ENCODE measurements around the gene FBXW11.

Gene FBXW11

GRCh38 chr5:171939951-171940350 is 66.5 kb downstream of the FBXW11 start:
- TF ChIP-seq ZFX (IDR thresholded peaks at IDR 0.05; ENCODE audit: borderline replicate concordance), result no peak
- no peak overlapping the region for H3K27ac ChIP-seq

- no peak for TF ChIP-seq ZFX (IDR thresholded peaks at IDR 0.05; ENCODE audit: borderline replicate concordance)
- TF ChIP-seq CTCF (IDR thresholded peaks at IDR 0.05), result no peak
- no peak overlapping the region for H3K27ac ChIP-seq
Measured at GRCh38 chr5:171938358-171938757, 68.1 kb downstream of the FBXW11 start.

- no peak overlapping the region for H3K27ac ChIP-seq
- no peak for TF ChIP-seq CTCF (IDR thresholded peaks at IDR 0.05)
- TF ChIP-seq ZFX (IDR thresholded peaks at IDR 0.05; ENCODE audit: borderline replicate concordance), result no peak
Measured at GRCh38 chr5:171937351-171937750, 69.1 kb downstream of the FBXW11 start.

GRCh38 chr5:171934586-171934985 is 71.9 kb downstream of the FBXW11 start:
- H3K27ac ChIP-seq, result no peak overlapping the region
- no peak for TF ChIP-seq CTCF (IDR thresholded peaks at IDR 0.05)

GRCh38 chr5:171931163-171931562 is 75.3 kb downstream of the FBXW11 start:
- no peak overlapping the region for H3K27ac ChIP-seq
- TF ChIP-seq CTCF (IDR thresholded peaks at IDR 0.05) (no peak), ZFX (IDR thresholded peaks at IDR 0.05; ENCODE audit: borderline replicate concordance) (no peak)

- H3K27ac ChIP-seq, result no peak overlapping the region
- peak; percentile 26 for TF ChIP-seq CTCF (IDR thresholded peaks at IDR 0.05)
- TF ChIP-seq ZFX (IDR thresholded peaks at IDR 0.05; ENCODE audit: borderline replicate concordance), result no peak
Measured at GRCh38 chr5:171927345-171927941, 79.0 kb downstream of the FBXW11 start.

- TF ChIP-seq ZFX (IDR thresholded peaks at IDR 0.05; ENCODE audit: borderline replicate concordance) (no peak), CTCF (IDR thresholded peaks at IDR 0.05) (no peak)
- no peak overlapping the region for H3K27ac ChIP-seq
Measured at GRCh38 chr5:171926311-171926710, 80.1 kb downstream of the FBXW11 start.

GRCh38 chr5:171924493-171925122 is 81.8 kb downstream of the FBXW11 start:
- TF ChIP-seq ZFX (IDR thresholded peaks at IDR 0.05; ENCODE audit: borderline replicate concordance), result no peak
- no peak for TF ChIP-seq CTCF (IDR thresholded peaks at IDR 0.05)
- H3K27ac ChIP-seq, result no peak overlapping the region
